Measurements from ENCODE around the gene UNC79. TPM values are rescaled to one million over a fixed set of nuclear protein-coding genes. Genes with fewer than 3 reads are reported as not detected.

UNC79 gene
- total RNA-seq, 2 donors from 2014 or later, result 0.05 to 0.09 TPM

GRCh38 chr14:93757206-93757605 lies 326.5 kb downstream of the UNC79 start:
- intact Hi-C loops (cut with DNase I), result no loop called here
- no peak for DNase-seq (ENCODE audit: low spot score)

Other genes starting within 250 kb of the UNC79 start
- gene MOAP1, start 246.0 kb upstream of the UNC79 start, total RNA-seq, result 10 to 100 TPM; 21.7 to 21.8 TPM
- gene LYSET, start 245.6 kb upstream of the UNC79 start, total RNA-seq, result 10 to 100 TPM; 13.6 to 16.3 TPM
- 1 to 10 TPM; 7.5 to 9.1 TPM for gene GON7, start 223.9 kb upstream of the UNC79 start, total RNA-seq
- 10 to 100 TPM; 18.2 to 18.7 TPM for gene UBR7, start 223.7 kb upstream of the UNC79 start, total RNA-seq
- gene BTBD7, start 97.9 kb upstream of the UNC79 start, total RNA-seq, result 10 to 100 TPM; 34.8 to 42.5 TPM
- gene COX8C, start 83.8 kb upstream of the UNC79 start, total RNA-seq, result under 1 TPM in 1 of 2 donors, not detected in 1; 0.52 TPM